ENCODE data around the gene SLC13A2. TPM values are rescaled to one million over a fixed set of nuclear protein-coding genes. Genes with fewer than 3 reads are reported as not detected.

Gene SLC13A2
- total RNA-seq, 1 experiment from 2014 or later: not detected

GRCh38 chr17:28541439-28541838 is 68.0 kb downstream of the SLC13A2 start:
- H3K9me3 Mint-ChIP-seq: no peaks in the 10 kb centered on the region
- no peaks in the 10 kb centered on the region for H4K20me1 ChIP-seq (ENCODE audit: control insufficient read depth, insufficient read depth, insufficient read length)
- H3K23ac ChIP-seq (ENCODE audit: insufficient read length, low read depth, low read length): no peak overlapping the region
- no peak overlapping the region for H2AK5ac ChIP-seq (ENCODE audit: insufficient read length, low read length)
- peaks cover 0 to 2% (median 0%) of the 10 kb centered on the region in 3 experiments; a peak in 2 of 7 replicates for H3K36me3 Mint-ChIP-seq (ENCODE audit: insufficient read depth in 1 of 3, low read depth in 3 of 3)
- no peak overlapping the region for H2BK12ac ChIP-seq (ENCODE audit: insufficient read length, low read depth, low read length)
- no CpG with 5 or more reads among the region's 4 CpGs for WGBS (ENCODE audit: extremely low coverage, insufficient read length, low lambda C conversion rate)
- H3K9ac ChIP-seq (ENCODE audit: extremely low read depth, insufficient read length, low read length): no peak overlapping the region
- H3K14ac ChIP-seq (ENCODE audit: insufficient read depth, low read length): no peak overlapping the region
- no peak overlapping the region for H3K18ac ChIP-seq (ENCODE audit: insufficient read length, low read depth, low read length)
- no peak overlapping the region for H3K4me2 ChIP-seq (ENCODE audit: insufficient read depth, insufficient read length, low read length)
- H2AFZ ChIP-seq (ENCODE audit: low read length): no peak overlapping the region
- peaks cover 19 to 25% of the 10 kb centered on the region in 2 experiments for H3K4me1 Mint-ChIP-seq
- no peak for DNase-seq
- H4K5ac ChIP-seq (ENCODE audit: insufficient read length, low read depth, low read length): no peak overlapping the region
- no peak overlapping the region for H3K27ac Mint-ChIP-seq
- no peak overlapping the region for H2BK20ac ChIP-seq (ENCODE audit: low read depth, low read length, poor library complexity, severe bottlenecking)
- no peaks in the 10 kb centered on the region for H3K79me1 ChIP-seq (ENCODE audit: insufficient read depth, low read depth, low read length, poor library complexity, severe bottlenecking)
- H2BK15ac ChIP-seq (ENCODE audit: low read depth, low read length): no peak overlapping the region
- no peaks in the 10 kb centered on the region for H3K23me2 ChIP-seq (ENCODE audit: insufficient read length, low read depth, low read length, poor library complexity, severe bottlenecking)
- no peak overlapping the region for H4K8ac ChIP-seq (replicated peaks; ENCODE audit: insufficient read length, low read depth, low read length)
- no peaks in the 10 kb centered on the region for H3K27me3 ChIP-seq (ENCODE audit: insufficient read depth, low read length)
- H3K27me3 Mint-ChIP-seq (ENCODE audit: low read depth): no peaks in the 10 kb centered on the region; the same call in 1 of the 2 replicates
- no peak overlapping the region for H3K4ac ChIP-seq (ENCODE audit: low read depth, low read length)
- no peak overlapping the region for H2BK5ac ChIP-seq (ENCODE audit: insufficient read length, low read length)
- no peak for TF ChIP-seq CTCF (conservative IDR thresholded peaks at IDR 0.05)
- no peaks in the 10 kb centered on the region for H3K79me2 ChIP-seq (ENCODE audit: insufficient read depth, low read length)
- no peak overlapping the region for H3K27ac ChIP-seq (ENCODE audit: insufficient read length, low read depth, low read length)
- H3K4me1 ChIP-seq (ENCODE audit: insufficient read depth, low read length): peaks cover 8% of the 10 kb centered on the region; the same call in 1 of the 2 replicates
- no peak overlapping the region for H2BK120ac ChIP-seq (ENCODE audit: low read depth, low read length, poor library complexity, severe bottlenecking)
- no peaks in the 10 kb centered on the region for H3K9me3 ChIP-seq (ENCODE audit: control insufficient read depth, low read depth, low read length)
- no peak overlapping the region for H3K4me3 Mint-ChIP-seq
- H3T11ph ChIP-seq (ENCODE audit: low read length): no peak overlapping the region
- H3K56ac ChIP-seq (ENCODE audit: insufficient read length, low read depth, low read length): no peak overlapping the region
- no peak overlapping the region for H4K91ac ChIP-seq (ENCODE audit: insufficient read length, low read depth, low read length)
